Activated T-cell treated with anti-CD3 and anti-CD28 coated beads for 1 hour (primary cell): ENCODE data around the gene ACSL5.

Experiments
- DNase-seq: peaks from one replicate; pipeline ENCODE4 v3.0.0-alpha.2; 2020; ENCODE audit warnings: low read depth

ACSL5 gene

GRCh38 chr10:112373912-112374338 lies at the start of gene ACSL5:
Gene ACSL5, plus strand, starts transcription at chr10:112374116. Its CDS starts 20,831 bp downstream, at chr10:112394947.
- DNase-seq: no peak

- no peak for DNase-seq
These were observed 46.2 kb upstream of the ACSL5 start for GRCh38 chr10:112327678-112328077.

- DNase-seq: no peak
These were observed 43.8 kb upstream of the ACSL5 start for GRCh38 chr10:112330162-112330561.

- DNase-seq: no peak
These were observed 43.2 kb upstream of the ACSL5 start for GRCh38 chr10:112330607-112331160.

- DNase-seq: no peak
These were observed 41.9 kb upstream of the ACSL5 start for GRCh38 chr10:112332022-112332421.

- no peak for DNase-seq
These were observed 41.2 kb upstream of the ACSL5 start for GRCh38 chr10:112332509-112333228.

GRCh38 chr10:112333452-112333851 lies 40.5 kb upstream of the ACSL5 start:
- no peak for DNase-seq

GRCh38 chr10:112335111-112335867 lies 38.6 kb upstream of the ACSL5 start:
- DNase-seq: no peak

- no peak for DNase-seq
These were observed 38.0 kb upstream of the ACSL5 start for GRCh38 chr10:112335868-112336265.

- no peak for DNase-seq
These were observed 37.2 kb upstream of the ACSL5 start for GRCh38 chr10:112336556-112337201.

GRCh38 chr10:112338957-112339356 lies 35.0 kb upstream of the ACSL5 start:
- DNase-seq: no peak

GRCh38 chr10:112340601-112341000 lies 33.3 kb upstream of the ACSL5 start:
- no peak for DNase-seq

- no peak for DNase-seq
These were observed 30.7 kb upstream of the ACSL5 start for GRCh38 chr10:112343056-112343806.

GRCh38 chr10:112344261-112344660 lies 29.7 kb upstream of the ACSL5 start:
- no peak for DNase-seq

GRCh38 chr10:112345202-112345601 lies 28.7 kb upstream of the ACSL5 start:
- no peak for DNase-seq

- DNase-seq: no peak
These were observed 28.2 kb upstream of the ACSL5 start for GRCh38 chr10:112345743-112346142.

- no peak for DNase-seq
These were observed 27.1 kb upstream of the ACSL5 start for GRCh38 chr10:112346774-112347173.

- DNase-seq: no peak
These were observed 25.9 kb upstream of the ACSL5 start for GRCh38 chr10:112347709-112348671.

- DNase-seq: no peak
These were observed 25.2 kb upstream of the ACSL5 start for GRCh38 chr10:112348759-112349158.

- DNase-seq: no peak
These were observed 24.3 kb upstream of the ACSL5 start for GRCh38 chr10:112349521-112350085.
